Uterus (tissue), 4 donors: Measurements from ENCODE around the gene DTX4. TPM values are rescaled to one million over a fixed set of nuclear protein-coding genes. Genes with fewer than 3 reads are reported as not detected.

ENCODE experiments used
- DNase-seq, 2 donors: peaks; one replicate each; pipeline ENCODE4 v3.0.0-alpha.2; 2019 to 2020
- H3K27ac ChIP-seq, 2 donors: fragments of 200-600 bp; sonication (generic); 1 replicate in 1 of 2; 2 replicates in 1 of 2; pipeline ENCODE4 v1.5.1; 2016 to 2018
- H3K27me3 ChIP-seq, 2 donors: fragments of 200-600 bp; sonication (generic); one replicate each; pipeline ENCODE4 v1.5.1; 2018 to 2019; ENCODE audit warnings: control low read depth in 1 of 2
- H3K36me3 ChIP-seq, 2 donors: fragments of 200-600 bp; sonication (generic); one replicate each; pipeline ENCODE4 v1.5.1; 2019; ENCODE audit warnings: control low read depth in 1 of 2
- H3K4me1 ChIP-seq, 2 donors: fragments of 200-600 bp; sonication (generic); one replicate each; pipeline ENCODE4 v1.5.1; 2018 to 2019; ENCODE audit warnings: control low read depth in 1 of 2
- H3K4me3 ChIP-seq, 2 donors: fragments of 200-600 bp; sonication (generic); 1 replicate in 1 of 2; 2 replicates in 1 of 2; pipeline ENCODE4 v1.5.1; 2018 to 2019; ENCODE audit warnings: mild to moderate bottlenecking in 1 of 2
- H3K9me3 ChIP-seq, 2 donors: fragments of 200-600 bp; sonication (generic); one replicate each; pipeline ENCODE4 v1.5.1; 2019; ENCODE audit warnings: control low read depth in 1 of 2
- CTCF ChIP-seq, 4 experiments: fragments of 200-600 bp in 2 of 4; fragments of 450-650 bp in 2 of 4; sonication (generic) in 2 of 4; IDR thresholded peaks; one replicate each; pipeline ENCODE4 v1.5.1; 2016 to 2019; ENCODE audit warnings: antibody characterized with exemption in 4 of 4, mild to moderate bottlenecking in 2 of 4, moderate library complexity in 1 of 4
- POLR2A ChIP-seq, 2 donors: fragments of 450-650 bp; IDR thresholded peaks; one replicate each; pipeline ENCODE4 v1.6.1; 2016; ENCODE audit warnings: antibody characterized with exemption in 2 of 2, mild to moderate bottlenecking in 1 of 2, moderate library complexity in 1 of 2
- intact Hi-C: fragments of 100-400 bp; cut with DNase I; formaldehyde crosslinking; loops from one replicate; pipeline ENCODE4 v1.15.1; 2023; ENCODE audit warnings: low total_unique reads
- small RNA-seq: library from RNA; depleted of rRNA; stranded (forward); fragments of <200 nt; gene quantifications from one replicate; pipeline ENCODE3, GENCODE V24; 2016
- total RNA-seq, 4 donors: library from RNA; depleted of rRNA in 3 of 4; stranded (reverse); fragments of >200 nt in 3 of 4; gene quantifications; one replicate each; pipeline versions ENCODE4 v1.1.0 to v1.2.4, GENCODE V29; 2014 to 2023
- donor health status: DM: yes; HTN: yes; CAD: no.

DTX4 gene
- total RNA-seq, 4 donors from 2014 or later, result 3.2 to 17.8 (median 9.2) TPM

- intact Hi-C loops, result no loop called here
- TF ChIP-seq CTCF (IDR thresholded peaks at IDR 0.05) (no peak), POLR2A (IDR thresholded peaks at IDR 0.05) (no peak)
- Histone ChIP-seq H3K27ac (no peak overlapping the region), H3K9me3 (no peaks in the 10 kb centered on the region), H3K36me3 (no peaks in the 10 kb centered on the region), H3K4me1 (no peaks in the 10 kb centered on the region), H3K4me3 (no peak overlapping the region), H3K27me3 (no peaks in the 10 kb centered on the region)
- no peak for DNase-seq
Measured at GRCh38 chr11:59254286-59254685, 82.4 kb downstream of the DTX4 start.

- intact Hi-C loops, result no loop called here
Measured at GRCh38 chr11:59255281-59255680, 83.3 kb downstream of the DTX4 start.

More at GRCh38 chr11:59255281-59255680, 83.3 kb downstream of the DTX4 start:
- no peaks in the 10 kb centered on the region for H3K4me1 ChIP-seq
- no peak overlapping the region for H3K4me3 ChIP-seq
- no peak for DNase-seq
- H3K27me3 ChIP-seq, result no peaks in the 10 kb centered on the region
- H3K36me3 ChIP-seq, result no peaks in the 10 kb centered on the region
- H3K27ac ChIP-seq, result no peak overlapping the region
- no peaks in the 10 kb centered on the region for H3K9me3 ChIP-seq
- TF ChIP-seq CTCF (IDR thresholded peaks at IDR 0.05) (no peak), POLR2A (IDR thresholded peaks at IDR 0.05) (no peak)

Small RNA genes lying within 50 kb of the gene (small RNA-seq; reads per million reads assigned to genes)
- not detected for gene RN7SL42P

Other genes starting within 250 kb of the DTX4 start
- gene GLYATL1, start 232.6 kb upstream of the DTX4 start, total RNA-seq, result 1 to 10 TPM in 1 of 4 donors, not detected in 3; 1.2 TPM
- not detected for gene GLYATL1B, start 85.8 kb upstream of the DTX4 start, total RNA-seq
- 10 to 100 TPM in 1 of 4 donors, not detected in 3; 18.5 TPM for gene FAM111B, start 64.9 kb upstream of the DTX4 start, total RNA-seq
- gene FAM111A, start 29.3 kb upstream of the DTX4 start, total RNA-seq, result 10 to 100 TPM in 3 of 4 donors, 1 to 10 TPM in 1; 7.2 to 65.2 (median 28.3) TPM
- 10 to 100 TPM in 1 of 4 donors, 1 to 10 TPM in 3; 1.0 to 15.1 (median 5.7) TPM for gene MPEG1, start 40.8 kb downstream of the DTX4 start, total RNA-seq
- gene OR5AN1, start 186.8 kb downstream of the DTX4 start, total RNA-seq, result not detected